Activated CD8-positive, alpha-beta memory T cell treated with anti-CD3 and anti-CD28 coated beads, Interleukin-2, amount 50 U/mL, for 1 hour (primary cell): ENCODE measurements around the gene SUFU.
A peak's percentile ranks its signal among the peaks of the same experiment; 100 is the strongest.

Experiments used
- DNase-seq: peaks from one replicate; pipeline ENCODE4 v3.0.0-alpha.2; 2020; ENCODE audit errors: extremely low read depth

Gene SUFU

GRCh38 chr10:102635377-102635776, 131.6 kb downstream of the SUFU start:
- DNase-seq, result no peak

GRCh38 chr10:102639537-102639936, 135.8 kb downstream of the SUFU start:
- DNase-seq, result no peak

- no peak for DNase-seq
These were observed 137.6 kb downstream of the SUFU start for GRCh38 chr10:102641402-102641801.

GRCh38 chr10:102641880-102642735, 138.3 kb downstream of the SUFU start:
- peak; percentile 92 for DNase-seq

GRCh38 chr10:102642736-102643335, 139.1 kb downstream of the SUFU start:
- DNase-seq, result no peak

- no peak for DNase-seq
These were observed 139.7 kb downstream of the SUFU start for GRCh38 chr10:102643336-102644065.

- no peak for DNase-seq
These were observed 140.4 kb downstream of the SUFU start, which contains the start of gene TRIM8 for GRCh38 chr10:102644066-102644645. Gene TRIM8 (plus strand): TSS chr10:102644479. CDS start chr10:102644618, 139 bp downstream.

- DNase-seq, result no peak
These were observed 141.0 kb downstream of the SUFU start for GRCh38 chr10:102644646-102645387.

GRCh38 chr10:102645388-102645740, 141.6 kb downstream of the SUFU start:
- no peak for DNase-seq

GRCh38 chr10:102645741-102646609, 142.2 kb downstream of the SUFU start:
- DNase-seq, result peak; percentile 68

GRCh38 chr10:102646610-102647442, 143.1 kb downstream of the SUFU start:
- DNase-seq, result no peak

- DNase-seq, result no peak
These were observed 143.9 kb downstream of the SUFU start for GRCh38 chr10:102647443-102648268.

- no peak for DNase-seq
These were observed 144.6 kb downstream of the SUFU start for GRCh38 chr10:102648269-102648888.

GRCh38 chr10:102648889-102649796, 145.4 kb downstream of the SUFU start:
- no peak for DNase-seq

- no peak for DNase-seq
These were observed 146.3 kb downstream of the SUFU start for GRCh38 chr10:102649797-102650654.
